ENCODE results near the gene CNN2.

CNN2 gene

DNA sequence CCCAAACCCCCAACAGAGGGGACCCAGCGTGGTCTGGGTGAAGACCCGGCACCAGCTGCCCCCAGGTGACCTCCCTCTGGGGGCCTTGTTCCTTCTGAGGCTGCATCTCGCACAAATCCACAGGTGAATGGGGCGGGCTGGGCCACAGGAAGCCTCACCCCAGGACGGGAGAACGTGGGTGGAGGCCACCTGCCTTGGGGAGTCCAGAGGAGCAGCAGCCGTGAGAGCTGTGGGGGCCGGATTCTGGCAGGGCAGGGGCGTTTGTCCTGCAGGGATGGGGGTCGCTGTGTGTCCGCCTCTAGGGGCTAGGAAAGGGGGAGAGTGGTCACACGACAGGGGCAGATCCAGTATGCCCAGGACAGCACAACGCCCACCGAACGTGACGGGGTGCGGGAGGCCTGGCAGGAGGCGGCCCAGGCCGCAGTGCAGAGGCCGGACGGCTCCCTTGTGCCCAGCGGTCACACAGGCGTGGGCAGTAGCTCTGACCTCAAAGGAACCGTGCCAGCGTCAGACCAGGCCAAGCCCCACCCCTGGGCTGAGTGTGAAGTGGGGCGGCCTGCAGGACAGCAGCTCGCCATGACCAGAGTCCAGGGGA, 62.1 kb downstream of the CNN2 start:
- no peak for DNase-seq (ENCODE audit: extremely low read depth, low read depth)
- no peak overlapping the region for H3K4me3 ChIP-seq (replicated peaks; ENCODE audit: low read depth, low read length)
- TF ChIP-seq CTCF (IDR thresholded peaks at IDR 0.05; ENCODE audit: low read depth, low read length, missing control alignments) = no peak
